Suprapubic skin (tissue), 3 donors: Measurements from ENCODE around the gene NNT.

Source experiments
- POLR2AphosphoS5 ChIP-seq, 3 donors: sonication (generic); formaldehyde crosslinking; IDR thresholded peaks; one replicate each; pipeline ENCODE4 v1.6.1; 2017; ENCODE audit warnings: antibody characterized with exemption in 3 of 3
- TF ChIP-seq, protein P1 (sequence below), 2 donors: fragments of 200-600 bp in 1 of 2; fragments of 450-650 bp in 1 of 2; sonication (generic) in 1 of 2; IDR thresholded peaks; one replicate each; pipeline ENCODE4 v1.5.1; 2016 to 2019; ENCODE audit warnings: antibody characterized with exemption in 2 of 2, mild to moderate bottlenecking in 1 of 2, moderate library complexity in 1 of 2

DNA sequence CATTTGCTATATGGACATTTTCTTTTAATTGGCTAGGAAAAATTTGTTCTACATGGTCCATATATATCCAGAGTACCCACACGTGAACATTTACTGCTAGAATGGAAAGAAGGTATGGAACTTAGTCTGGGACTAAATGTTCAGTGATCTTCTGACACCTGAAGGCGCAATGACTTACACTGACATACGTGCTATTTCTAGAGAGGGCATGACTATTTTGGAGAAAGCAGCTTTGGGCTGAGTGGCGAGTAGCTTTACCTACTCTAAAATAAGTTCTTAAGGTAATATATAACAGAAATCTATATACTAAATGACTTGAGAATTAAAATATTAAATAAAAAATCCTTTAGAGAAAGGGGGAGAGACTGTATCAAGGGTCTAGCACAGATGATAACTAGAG lies 10.4 kb downstream of the NNT start:
- TF ChIP-seq, protein P1, sequence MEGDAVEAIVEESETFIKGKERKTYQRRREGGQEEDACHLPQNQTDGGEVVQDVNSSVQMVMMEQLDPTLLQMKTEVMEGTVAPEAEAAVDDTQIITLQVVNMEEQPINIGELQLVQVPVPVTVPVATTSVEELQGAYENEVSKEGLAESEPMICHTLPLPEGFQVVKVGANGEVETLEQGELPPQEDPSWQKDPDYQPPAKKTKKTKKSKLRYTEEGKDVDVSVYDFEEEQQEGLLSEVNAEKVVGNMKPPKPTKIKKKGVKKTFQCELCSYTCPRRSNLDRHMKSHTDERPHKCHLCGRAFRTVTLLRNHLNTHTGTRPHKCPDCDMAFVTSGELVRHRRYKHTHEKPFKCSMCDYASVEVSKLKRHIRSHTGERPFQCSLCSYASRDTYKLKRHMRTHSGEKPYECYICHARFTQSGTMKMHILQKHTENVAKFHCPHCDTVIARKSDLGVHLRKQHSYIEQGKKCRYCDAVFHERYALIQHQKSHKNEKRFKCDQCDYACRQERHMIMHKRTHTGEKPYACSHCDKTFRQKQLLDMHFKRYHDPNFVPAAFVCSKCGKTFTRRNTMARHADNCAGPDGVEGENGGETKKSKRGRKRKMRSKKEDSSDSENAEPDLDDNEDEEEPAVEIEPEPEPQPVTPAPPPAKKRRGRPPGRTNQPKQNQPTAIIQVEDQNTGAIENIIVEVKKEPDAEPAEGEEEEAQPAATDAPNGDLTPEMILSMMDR (IDR thresholded peaks at IDR 0.05), result no peak
- no peak for TF ChIP-seq POLR2AphosphoS5 (IDR thresholded peaks at IDR 0.05)
